Peyer's patch (tissue), 4 donors: Measurements from ENCODE around the gene CFAP77. TPM values are rescaled to one million over a fixed set of nuclear protein-coding genes. Genes with fewer than 3 reads are reported as not detected.
"Not testable (repeated sequence)": the region's sequence is repeated elsewhere in the genome, so short reads cannot be mapped to it uniquely, and the experiment has no call there.

Source experiments
- DNase-seq, 3 donors: peaks; one replicate each; pipeline ENCODE4 v3.0.0-alpha.2; 2017 to 2019
- H3K27ac ChIP-seq, 4 donors: fragments of 200-600 bp; sonication (generic); one replicate each; pipeline ENCODE4 v1.5.1; 2016 to 2019
- H3K27me3 ChIP-seq, 2 donors: fragments of 200-600 bp; sonication (generic); one replicate each; pipeline ENCODE4 v1.5.1; 2019
- H3K36me3 ChIP-seq, 3 donors: fragments of 200-600 bp; sonication (generic); one replicate each; pipeline ENCODE4 v1.5.1; 2016 to 2019
- H3K4me1 ChIP-seq, 4 donors: fragments of 200-600 bp; sonication (generic); one replicate each; pipeline ENCODE4 v1.5.1; 2016 to 2019
- H3K4me3 ChIP-seq, 4 donors: fragments of 200-600 bp; sonication (generic); 1 replicate in 3 of 4; 2 replicates in 1 of 4; pipeline ENCODE4 v1.5.1; 2016 to 2019; ENCODE audit warnings: mild to moderate bottlenecking in 1 of 4
- H3K9me3 ChIP-seq, 4 donors: fragments of 200-600 bp; sonication (generic); one replicate each; pipeline ENCODE4 v1.5.1; 2016 to 2019; ENCODE audit warnings: mild to moderate bottlenecking in 1 of 4
- CTCF ChIP-seq, 6 experiments: fragments of 450-650 bp in 4 of 6; fragments of 200-600 bp in 2 of 6; sonication (generic) in 1 of 6; IDR thresholded peaks; one replicate each; pipeline ENCODE4 v1.5.1; 2017 to 2019; ENCODE audit warnings: antibody characterized with exemption in 6 of 6, mild to moderate bottlenecking in 3 of 6, moderate library complexity in 1 of 6
- POLR2A ChIP-seq, 2 donors: fragments of 450-650 bp; IDR thresholded peaks; one replicate each; pipeline ENCODE4 v1.5.1; 2017; ENCODE audit warnings: antibody characterized with exemption in 2 of 2, mild to moderate bottlenecking in 2 of 2, moderate library complexity in 2 of 2
- total RNA-seq, 4 donors: library from RNA; depleted of rRNA; stranded (reverse); fragments of >200 nt; gene quantifications; one replicate each; pipeline ENCODE4 v1.1.0, GENCODE V29; 2016

The CFAP77 gene
- total RNA-seq, 4 donors from 2014 or later, result not detected

DNA sequence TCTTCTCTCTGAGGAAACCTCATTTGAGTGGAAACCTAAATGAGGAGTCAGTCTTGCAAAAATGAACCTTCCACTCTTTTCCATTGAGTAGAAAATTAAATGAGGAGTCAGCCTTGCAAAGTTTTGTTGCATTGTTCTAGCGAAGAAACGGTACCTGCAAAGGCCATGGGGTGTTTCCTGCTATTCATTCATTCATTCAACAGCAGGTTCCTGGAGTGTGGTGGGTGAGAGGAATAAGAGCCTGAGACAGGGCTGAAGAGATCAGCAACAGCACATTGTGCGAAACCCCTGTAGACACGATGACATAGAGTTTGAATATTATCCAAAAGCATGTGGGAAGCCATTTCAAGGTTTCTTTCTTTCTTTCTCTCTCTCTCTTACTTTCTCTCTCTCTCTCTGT, 40.6 kb upstream of the CFAP77 start:
- Histone ChIP-seq H3K27me3 (no peaks in the 10 kb centered on the region), H3K9me3 (no peaks in the 10 kb centered on the region), H3K4me3 (no peak overlapping the region), H3K27ac (no peak overlapping the region), H3K4me1 (peaks cover 0 to 9% (median 0%) of the 10 kb centered on the region in 4 donors), H3K36me3 (no peaks in the 10 kb centered on the region)
- no peak for TF ChIP-seq POLR2A (IDR thresholded peaks at IDR 0.05)
- no peak for TF ChIP-seq CTCF (IDR thresholded peaks at IDR 0.05)
- no peak for DNase-seq

- no peak overlapping the region for H3K27ac ChIP-seq
- no peak for DNase-seq
- peaks cover 0 to 9% (median 0%) of the 10 kb centered on the region in 4 donors for H3K4me1 ChIP-seq
- H3K27me3 ChIP-seq, result no peaks in the 10 kb centered on the region
- TF ChIP-seq POLR2A (IDR thresholded peaks at IDR 0.05) (no peak), CTCF (IDR thresholded peaks at IDR 0.05) (no peak)
- peaks cover 0 to 8% (median 0%) of the 10 kb centered on the region in 3 donors for H3K36me3 ChIP-seq
- no peak overlapping the region for H3K4me3 ChIP-seq
- H3K9me3 ChIP-seq, result no peaks in the 10 kb centered on the region
These were observed 39.4 kb upstream of the CFAP77 start for GRCh38 chr9:132370592-132370991.

- TF ChIP-seq POLR2A (IDR thresholded peaks at IDR 0.05), result no peak
- Histone ChIP-seq H3K4me1 (peaks cover 0 to 9% (median 0%) of the 10 kb centered on the region in 4 donors), H3K4me3 (no peak overlapping the region), H3K9me3 (no peaks in the 10 kb centered on the region), H3K27me3 (no peaks in the 10 kb centered on the region), H3K36me3 (peaks cover 0 to 26% (median 0%) of the 10 kb centered on the region in 3 donors), H3K27ac (peak overlapping the region; percentile 5 to 65 (median 54))
- peak in 2 of 3 donors; percentile 60 to 72 for DNase-seq
These were observed 37.6 kb upstream of the CFAP77 start for GRCh38 chr9:132372177-132373095.

- H3K9me3 ChIP-seq, DNase-seq, H3K27ac ChIP-seq, H3K27me3 ChIP-seq, H3K4me3 ChIP-seq: not testable (repeated sequence)
- Histone ChIP-seq H3K36me3 (peaks cover 0 to 70% (median 0%) of the 10 kb centered on the region in 3 donors), H3K4me1 (peaks cover 0 to 12% (median 4%) of the 10 kb centered on the region in 4 donors)
These were observed 32.2 kb upstream of the CFAP77 start for GRCh38 chr9:132377769-132378168.

- peak in 1 of 3 donors; percentile 8 for DNase-seq
- not testable (repeated sequence) for H3K4me3 ChIP-seq, H3K27me3 ChIP-seq, H3K9me3 ChIP-seq, H3K27ac ChIP-seq
- H3K4me1 ChIP-seq, result peaks cover 0 to 12% (median 2%) of the 10 kb centered on the region in 4 donors
- H3K36me3 ChIP-seq, result peaks cover 0 to 70% (median 0%) of the 10 kb centered on the region in 3 donors
These were observed 31.6 kb upstream of the CFAP77 start for GRCh38 chr9:132378416-132378815.

GRCh38 chr9:132381966-132382541, 28.0 kb upstream of the CFAP77 start:
- TF ChIP-seq CTCF (IDR thresholded peaks at IDR 0.05), result no peak
- no peak for TF ChIP-seq POLR2A (IDR thresholded peaks at IDR 0.05)
- peak in 2 of 3 donors; percentile 35 to 47 for DNase-seq
- Histone ChIP-seq H3K27ac (peak overlapping the region in 2 of 4 donors; percentile 73), H3K36me3 (peaks cover 0 to 75% (median 0%) of the 10 kb centered on the region in 3 donors), H3K4me1 (peaks cover 0 to 18% (median 2%) of the 10 kb centered on the region in 4 donors), H3K9me3 (no peaks in the 10 kb centered on the region), H3K27me3 (no peaks in the 10 kb centered on the region), H3K4me3 (no peak overlapping the region)

GRCh38 chr9:132383462-132383883, 26.5 kb upstream of the CFAP77 start:
- H3K4me3 ChIP-seq, result no peak overlapping the region

More at GRCh38 chr9:132383462-132383883, 26.5 kb upstream of the CFAP77 start:
- Histone ChIP-seq H3K27ac (peak overlapping the region in 2 of 4 donors; percentile 16 to 73), H3K4me1 (peaks cover 0 to 18% (median 2%) of the 10 kb centered on the region in 4 donors), H3K36me3 (peaks cover 0 to 74% (median 0%) of the 10 kb centered on the region in 3 donors), H3K9me3 (no peaks in the 10 kb centered on the region), H3K27me3 (no peaks in the 10 kb centered on the region)
- peak in 2 of 3 donors; percentile 77 to 79 for DNase-seq
- TF ChIP-seq CTCF (IDR thresholded peaks at IDR 0.05) (no peak), POLR2A (IDR thresholded peaks at IDR 0.05) (no peak)
